Inferior parietal cortex (tissue), 1 donor: ENCODE data around the gene DAPK2.
A peak's percentile ranks its signal among the peaks of the same experiment; 100 is the strongest.
"Not testable (repeated sequence)": the region's sequence is repeated elsewhere in the genome, so short reads cannot be mapped to it uniquely, and the experiment has no call there.

Source experiments
- DNase-seq: peaks from one replicate; pipeline ENCODE4 v3.0.0-alpha.2; 2016; ENCODE audit errors: extremely low spot score

The DAPK2 gene

GRCh38 chr15:64046421-64047153 is at the start of gene DAPK2:
DAPK2 (minus strand) TSS chr15:64046485; CDS start chr15:64040261, 6,224 bp downstream.
- peak; percentile 70 for DNase-seq

- DNase-seq, result no peak
Measured at GRCh38 chr15:64095431-64095794, 49.1 kb upstream of the DAPK2 start.

DNA sequence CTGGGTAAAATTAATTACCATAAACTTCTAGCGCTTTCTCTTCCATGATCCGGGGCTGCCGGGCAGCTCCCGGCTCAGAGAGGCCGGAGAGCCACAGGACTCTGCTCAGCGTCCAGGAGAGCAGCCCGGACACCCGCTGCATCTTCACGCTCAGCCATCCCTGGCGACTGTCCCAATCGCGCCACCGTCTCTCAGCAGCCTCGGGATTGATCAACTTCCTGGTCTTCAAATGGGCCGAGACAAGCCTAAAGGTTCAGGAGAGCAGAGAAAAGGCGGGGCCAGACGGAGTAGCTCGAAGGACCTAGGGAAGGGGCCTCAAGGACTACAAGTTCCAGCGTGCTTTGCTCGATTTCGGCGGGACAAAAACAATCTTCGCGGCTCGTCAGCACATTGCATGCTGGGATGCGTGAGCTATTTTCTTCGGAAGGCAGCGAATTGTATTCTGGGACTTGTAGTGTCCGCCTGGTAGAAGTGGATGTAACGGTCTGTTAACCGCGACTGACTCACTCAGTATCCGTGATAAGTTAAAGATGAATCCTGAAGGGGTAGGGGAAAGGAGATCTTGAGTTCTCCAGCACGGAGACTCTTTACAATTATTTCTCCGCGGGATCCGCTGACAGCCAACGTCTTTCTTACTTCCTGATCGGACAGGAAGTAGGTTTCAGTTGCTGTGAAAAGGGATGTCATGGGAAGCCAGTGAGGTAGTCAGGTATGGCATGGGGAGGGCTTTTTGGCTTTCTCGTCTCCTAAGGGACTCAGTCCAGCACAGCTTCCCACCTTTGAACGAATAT is 47.5 kb upstream of the DAPK2 start, which contains the start of gene CIAO2A:
CIAO2A (minus strand) TSS at position 212 of the 791 bp plus-strand sequence; CDS start at position 142, 70 bp downstream.
- peak; percentile 99 for DNase-seq

GRCh38 chr15:64092864-64093626 is 46.8 kb upstream of the DAPK2 start:
- no peak for DNase-seq

DNA sequence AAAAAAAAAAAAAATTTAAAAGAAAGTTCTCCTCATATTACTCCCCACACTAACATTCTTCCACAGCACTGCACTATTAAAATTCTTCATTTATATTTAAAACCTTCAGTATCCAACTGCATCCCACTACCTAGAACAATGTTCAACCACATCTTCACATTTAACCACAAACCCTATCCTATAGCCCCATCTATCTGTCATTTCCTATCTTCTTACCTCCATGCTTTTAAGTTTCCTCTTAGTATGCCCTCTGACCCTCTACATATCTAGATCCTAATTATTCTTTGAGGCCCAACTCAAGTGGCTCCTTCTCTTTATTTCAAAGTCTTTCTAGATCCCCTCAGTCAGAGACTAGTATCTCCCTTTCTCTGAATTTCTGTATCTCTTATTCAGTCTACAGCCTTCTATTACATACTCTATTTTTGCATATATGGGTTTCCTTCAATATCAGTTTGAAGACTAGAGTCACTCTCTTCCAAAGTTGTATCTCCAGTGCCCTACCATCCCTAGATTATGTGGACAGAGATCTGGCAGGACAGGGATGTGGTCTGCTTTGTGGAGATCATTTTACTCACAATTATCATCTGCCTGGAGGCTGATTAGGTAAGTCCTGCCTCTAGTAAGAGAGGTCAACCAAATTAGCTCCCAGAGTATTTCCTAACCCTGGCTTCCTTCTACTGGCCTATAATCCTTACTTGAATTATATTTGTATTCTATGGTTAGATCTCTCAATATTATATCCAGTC is 46.0 kb upstream of the DAPK2 start:
- DNase-seq, result no peak

DNA sequence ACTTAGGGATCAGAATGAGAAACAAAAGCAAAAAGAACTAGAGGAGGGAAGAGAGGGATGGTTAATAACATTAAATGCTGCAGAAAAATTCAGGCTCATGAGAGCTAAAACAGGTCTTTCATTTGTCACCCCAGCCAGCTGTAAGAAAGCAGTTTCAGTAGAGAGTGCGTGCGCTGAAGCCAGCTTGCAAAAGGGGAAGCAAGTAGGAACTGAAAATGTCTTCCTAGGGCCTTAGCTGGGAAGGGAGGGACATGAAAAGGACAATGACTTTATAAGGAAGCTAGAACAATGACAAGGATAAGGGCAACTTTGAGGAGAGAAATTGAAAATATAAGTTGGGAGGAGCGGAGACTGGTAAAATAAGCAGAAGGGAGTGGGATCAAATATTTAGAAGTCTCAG is 44.2 kb upstream of the DAPK2 start:
- DNase-seq, result no peak

DNA sequence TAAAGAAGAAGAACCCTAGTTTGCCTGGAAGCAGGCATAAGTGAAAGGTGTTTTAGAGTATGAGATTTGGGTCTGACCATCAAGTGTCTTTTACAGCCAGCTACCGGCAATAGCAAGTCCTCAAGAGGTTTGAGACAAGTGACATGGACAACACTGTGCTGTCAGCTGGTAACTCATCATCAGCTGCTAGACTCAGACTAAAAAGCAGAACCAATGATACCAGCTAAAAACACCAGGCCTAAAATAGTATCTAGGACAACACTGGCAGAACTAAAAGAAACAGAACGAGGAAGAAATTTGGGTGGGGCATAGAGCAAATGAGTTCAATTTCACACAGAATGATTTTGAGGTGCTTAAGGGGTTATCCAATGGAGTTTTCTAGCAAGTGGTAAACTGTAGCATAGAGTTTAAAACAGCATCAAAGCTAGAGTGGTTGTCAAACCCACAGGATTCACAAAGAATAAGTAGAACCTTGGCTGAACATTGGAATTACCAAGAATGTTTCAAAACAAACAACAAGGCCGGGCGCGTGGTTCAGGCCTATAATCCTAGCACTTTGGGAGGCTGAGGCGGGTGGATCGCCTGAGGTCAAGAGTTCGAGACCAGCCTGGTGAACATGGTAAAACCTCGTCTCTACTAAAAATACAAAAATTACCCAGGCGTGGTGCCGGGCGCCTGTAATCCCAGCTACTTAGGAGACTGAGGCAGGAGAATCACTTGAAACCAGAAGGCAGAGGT is 43.4 kb upstream of the DAPK2 start:
- no peak for DNase-seq

DNA sequence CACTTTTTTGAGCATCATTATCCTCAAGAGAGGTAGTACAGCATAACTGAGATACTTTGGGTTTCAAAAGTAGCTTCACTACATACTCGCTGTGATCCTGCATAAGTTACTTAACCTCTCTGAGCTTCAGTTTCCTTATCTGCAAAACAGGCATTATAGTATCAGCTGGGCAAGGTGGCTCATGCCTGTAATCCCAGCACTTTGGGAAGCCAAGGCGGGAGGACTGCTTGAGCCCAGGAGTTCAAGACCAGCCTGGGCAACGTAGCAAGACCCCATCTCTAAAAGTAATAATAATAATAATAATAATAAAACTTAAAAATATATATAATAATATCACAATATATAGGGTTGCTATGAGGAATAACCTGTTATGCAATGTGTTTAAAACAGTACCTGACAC is 36.5 kb upstream of the DAPK2 start:
- no peak for DNase-seq

DNA sequence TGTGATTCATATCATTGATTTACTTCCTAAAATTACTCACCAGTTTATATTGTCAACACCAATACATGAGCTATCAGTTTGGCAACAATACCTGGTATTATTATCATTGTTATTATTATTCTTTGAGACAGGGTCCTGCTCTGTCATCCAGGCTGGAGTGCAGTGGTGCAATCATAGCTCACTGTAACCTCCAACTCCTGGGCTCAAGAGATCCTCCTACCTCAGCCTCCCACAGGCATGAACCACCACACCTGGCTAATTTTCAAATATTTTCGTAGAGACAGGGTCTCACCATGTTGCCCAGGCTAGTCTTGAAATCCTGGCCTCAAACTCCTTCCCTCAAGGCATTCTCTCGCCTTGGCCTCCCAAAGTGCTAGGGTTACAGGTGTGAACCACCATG is 27.2 kb upstream of the DAPK2 start:
- DNase-seq, result not testable (repeated sequence)

- no peak for DNase-seq
Measured at GRCh38 chr15:64072812-64073211, 26.5 kb upstream of the DAPK2 start.

- DNase-seq, result no peak
Measured at GRCh38 chr15:64071931-64072765, 25.9 kb upstream of the DAPK2 start.

DNA sequence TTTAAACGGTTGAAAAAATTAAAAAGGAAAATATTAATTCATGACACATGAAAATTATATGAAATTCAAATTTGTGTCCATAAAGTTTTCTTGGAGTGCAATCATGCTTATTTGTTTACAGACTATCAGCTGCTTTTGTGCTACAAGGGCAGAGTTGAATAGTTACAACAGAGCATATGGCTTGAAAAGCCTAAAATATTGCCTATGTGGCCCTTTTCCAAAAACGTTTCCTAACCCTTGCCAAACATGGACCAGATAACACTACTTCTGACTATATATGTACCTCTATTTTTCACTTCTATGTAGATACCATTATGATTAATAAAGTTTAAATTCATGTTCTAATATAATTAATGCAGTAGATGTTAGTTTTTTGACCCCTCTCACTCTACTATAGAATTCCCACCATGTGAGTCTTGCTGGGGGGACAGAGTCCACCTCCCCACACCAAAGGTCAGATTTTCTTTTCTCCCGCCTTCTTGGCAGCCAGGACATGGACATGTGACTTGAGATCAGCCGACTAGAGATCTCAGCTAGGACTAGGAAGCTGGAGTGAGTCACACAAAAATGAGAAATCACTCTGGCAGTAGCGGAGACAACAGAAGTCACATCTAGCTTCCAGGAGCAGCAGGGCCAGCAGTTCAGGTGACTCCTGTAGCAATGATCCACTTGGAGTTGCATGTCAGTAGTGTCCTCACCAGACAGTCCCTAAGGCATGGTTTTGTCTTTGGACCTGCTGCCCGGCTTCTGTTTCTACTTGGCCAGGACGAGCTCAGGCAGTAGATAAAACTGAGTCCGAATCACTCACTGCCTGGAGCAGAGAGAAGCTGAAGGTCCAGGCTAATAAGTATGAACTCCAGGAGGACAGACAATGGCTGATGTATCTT is 24.9 kb upstream of the DAPK2 start:
- DNase-seq, result peak; percentile 56

DNA sequence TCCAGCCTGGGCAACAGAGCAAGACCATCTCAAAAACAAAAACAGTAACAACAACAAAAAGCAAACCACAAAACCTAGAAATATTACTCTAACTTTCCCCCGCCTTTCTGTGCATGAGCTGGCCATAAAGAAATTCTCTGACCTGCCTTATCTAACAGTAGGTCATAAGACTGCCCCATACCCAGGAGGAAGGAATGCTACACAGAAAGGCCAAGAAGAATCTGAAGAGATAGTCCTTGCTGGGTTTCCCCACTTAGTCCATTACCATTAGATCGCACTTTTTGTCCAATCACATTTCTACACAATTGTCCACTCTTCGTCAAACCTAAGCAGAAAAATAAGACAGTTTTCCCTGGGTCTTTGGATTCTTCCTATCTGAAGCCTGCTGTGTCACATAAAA is 23.8 kb upstream of the DAPK2 start:
- DNase-seq, result no peak

GRCh38 chr15:64068133-64068532 is 21.8 kb upstream of the DAPK2 start:
- no peak for DNase-seq

DNA sequence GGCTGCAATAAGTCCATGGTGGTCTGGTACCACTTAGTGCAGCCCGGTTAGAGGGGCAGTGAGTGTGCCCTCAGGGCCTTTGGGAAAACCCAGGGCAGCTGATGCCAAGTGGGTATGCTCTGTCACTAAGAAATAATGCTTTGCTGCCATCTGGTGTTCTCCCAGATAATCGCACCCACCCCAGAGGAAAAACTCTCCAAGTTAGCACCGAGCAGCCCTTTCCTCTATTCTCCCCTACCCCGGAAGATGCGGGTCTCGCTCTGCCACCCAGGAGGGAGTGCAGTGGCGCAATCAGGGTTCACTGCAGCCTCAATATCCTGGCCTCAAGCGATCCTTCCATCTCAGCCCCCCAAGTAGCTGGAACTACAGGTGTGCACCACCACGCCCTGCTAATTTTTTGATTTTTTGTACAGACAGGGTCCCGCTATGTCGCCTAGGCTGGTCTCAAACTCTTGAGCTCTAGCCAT is 21.3 kb upstream of the DAPK2 start:
- peak; percentile 91 for DNase-seq

DNA sequence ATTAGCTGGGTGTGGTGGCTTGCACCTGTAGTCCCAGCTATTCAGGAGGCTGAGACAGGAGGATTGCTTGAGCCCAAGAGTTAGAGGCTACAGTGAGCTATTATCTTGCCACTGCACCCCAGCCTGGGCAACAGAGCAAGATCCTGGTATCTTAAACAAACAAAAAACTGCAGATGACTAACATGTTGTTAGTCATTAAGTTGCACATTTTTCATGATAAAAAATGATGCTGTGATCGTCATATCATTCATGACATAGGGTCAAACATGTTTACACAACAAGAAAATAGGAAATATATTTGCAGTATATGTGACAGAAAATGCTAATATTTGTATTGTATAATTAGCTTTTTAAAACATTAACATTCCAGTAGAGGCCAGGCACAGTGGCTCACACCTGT is 20.2 kb upstream of the DAPK2 start:
- DNase-seq, result no peak

- no peak for DNase-seq
Measured at GRCh38 chr15:64060716-64061115, 14.4 kb upstream of the DAPK2 start.

- DNase-seq, result not testable (repeated sequence)
Measured at GRCh38 chr15:64059104-64059503, 12.8 kb upstream of the DAPK2 start.

DNA sequence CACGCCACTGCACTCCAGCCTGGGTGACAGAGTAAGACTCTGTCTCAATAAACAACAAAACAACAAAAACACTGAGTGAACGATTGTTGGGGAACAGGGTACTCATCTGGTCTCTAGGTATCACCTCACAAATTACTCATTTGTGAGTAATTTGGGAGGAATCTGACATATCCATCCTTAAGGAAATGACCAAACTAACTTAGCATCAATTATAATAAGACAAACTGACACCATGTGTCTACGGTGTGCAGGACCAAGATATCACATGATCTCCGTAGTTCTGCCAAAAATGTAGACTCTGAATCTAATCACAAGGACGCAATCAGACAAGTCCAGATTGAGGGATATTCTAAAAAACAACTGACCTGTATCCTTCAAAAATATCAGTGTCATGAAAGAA is 12.0 kb upstream of the DAPK2 start:
- DNase-seq, result no peak
